Activated B cell treated with CpG ODN at 0.5 μM for 24 hours (primary cell): Measurements from ENCODE around the gene ADIPOQ. TPM values are rescaled to one million over a fixed set of nuclear protein-coding genes. Genes with fewer than 3 reads are reported as not detected.
A peak's percentile ranks its signal among the peaks of the same experiment; 100 is the strongest.
"Not testable (repeated sequence)": the region's sequence is repeated elsewhere in the genome, so short reads cannot be mapped to it uniquely, and the experiment has no call there.

Experiments used
- ATAC-seq: fragments of 200-7000 bp; cut with Tn5 transposase; one replicate; pipeline ENCODE4 v1.10.0; 2021; ENCODE audit warnings: low read depth, mild to moderate bottlenecking, moderate library complexity
- CTCF ChIA-PET: fragments of 350-600 bp; sonication (Branson Sonifier 250); formaldehyde crosslinking; loops from one replicate; lab custom pipeline; 2021; ENCODE audit warnings: antibody characterized with exemption; lab: Charles Lee
- POLR2A ChIA-PET: fragments of 350-600 bp; sonication (Branson Sonifier 250); formaldehyde crosslinking; loops from one replicate; lab custom pipeline; 2021; ENCODE audit warnings: antibody characterized with exemption; lab: Charles Lee
- DNase-seq: peaks from one replicate; pipeline ENCODE4 v3.0.0; 2022
- H3K27ac Mint-ChIP-seq: one replicate; pipeline ENCODE4 v1.8.0; 2020; ENCODE audit warnings: mixed read lengths
- H3K27me3 Mint-ChIP-seq: one replicate; pipeline ENCODE4 v1.8.0; 2021; ENCODE audit warnings: mixed read lengths
- H3K36me3 Mint-ChIP-seq: one replicate; pipeline ENCODE4 v1.8.0; 2021; ENCODE audit warnings: low read depth, mixed read lengths
- H3K4me1 Mint-ChIP-seq: one replicate; pipeline ENCODE4 v1.8.0; 2021; ENCODE audit warnings: mixed read lengths
- H3K4me3 Mint-ChIP-seq: one replicate; pipeline ENCODE4 v1.8.0; 2020; ENCODE audit warnings: mild to moderate bottlenecking, mixed read lengths
- H3K9me3 Mint-ChIP-seq: one replicate; pipeline ENCODE4 v1.8.0; 2020; ENCODE audit warnings: mixed read lengths
- intact Hi-C: fragments of 100-400 bp; cut with micrococcal nuclease; formaldehyde crosslinking; loops from one replicate; pipeline ENCODE4 v1.15.1; 2024
- total RNA-seq: library from RNA; stranded (reverse); gene quantifications from 2 replicates; pipeline ENCODE4 v1.2.3, GENCODE V29; 2022
- TF ChIP-seq, protein P1 (sequence below): fragments of 200-600 bp; IDR thresholded peaks from one replicate; pipeline ENCODE4 v1.8.0; 2022; ENCODE audit warnings: antibody characterized with exemption, mild to moderate bottlenecking

Gene ADIPOQ
- total RNA-seq, 1 donor from 2014 or later, result not detected

DNA sequence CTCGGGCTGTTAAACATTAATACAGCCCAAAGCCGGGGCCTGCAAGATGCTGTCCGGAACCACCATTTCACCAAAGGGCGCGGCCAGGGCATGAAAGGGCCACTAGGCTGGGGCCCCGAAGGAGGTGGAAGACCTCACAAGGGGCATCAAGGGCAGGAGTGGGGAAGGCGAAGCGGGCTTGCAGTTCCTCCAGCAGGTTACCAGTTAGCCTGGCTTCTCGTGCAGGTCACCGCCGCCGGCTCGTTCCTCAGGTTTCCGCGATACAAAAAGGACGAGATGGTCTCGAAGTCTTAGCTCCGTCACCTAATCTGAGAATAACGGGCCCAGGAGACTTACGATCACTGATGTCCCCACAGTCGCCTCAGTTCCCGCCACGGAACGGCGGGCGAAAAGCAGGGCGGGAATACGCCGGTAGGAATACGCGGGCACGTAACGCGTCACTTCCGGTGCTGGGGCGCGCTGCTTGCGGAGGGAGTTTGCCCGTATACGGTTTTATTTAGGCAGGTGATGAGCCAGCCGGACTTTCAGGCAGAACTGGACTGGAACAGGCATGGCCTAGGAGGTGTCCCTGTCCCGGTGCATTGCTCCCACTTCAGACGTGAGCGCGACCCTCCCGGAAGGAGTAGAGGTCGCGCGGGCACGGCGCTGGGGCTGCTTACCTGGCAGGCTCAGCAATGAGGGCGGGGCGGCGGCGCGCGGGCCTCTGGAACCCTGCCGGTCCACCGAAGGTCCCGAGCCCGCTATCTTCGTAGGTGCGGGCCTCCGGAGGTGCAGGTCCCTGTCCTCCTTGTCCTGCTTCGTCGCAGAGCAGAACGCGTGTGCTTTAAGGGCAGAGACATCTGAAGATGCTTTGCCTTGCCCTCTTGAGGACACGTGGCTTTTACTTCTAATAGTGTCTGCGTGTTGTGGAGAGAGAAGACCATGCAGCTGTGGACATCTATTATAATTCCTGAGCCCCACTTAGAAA lies 36.1 kb upstream of the ADIPOQ start, which contains the start of gene RFC4:
Gene RFC4, minus strand, starts transcription at position 394 of the 967 bp plus-strand sequence. CDS start 1,769 bp downstream, outside the sequence.
- DNase-seq, result peak; percentile 78
- POLR2A ChIA-PET, result interaction anchor here (0.7 to 6.3 kb wide), 9 partner anchors 10 to 34 kb away, joined by 3 to 93 read pairs (median 4); partner anchors contain the start of gene EIF4A2
- TF ChIP-seq, protein P1, sequence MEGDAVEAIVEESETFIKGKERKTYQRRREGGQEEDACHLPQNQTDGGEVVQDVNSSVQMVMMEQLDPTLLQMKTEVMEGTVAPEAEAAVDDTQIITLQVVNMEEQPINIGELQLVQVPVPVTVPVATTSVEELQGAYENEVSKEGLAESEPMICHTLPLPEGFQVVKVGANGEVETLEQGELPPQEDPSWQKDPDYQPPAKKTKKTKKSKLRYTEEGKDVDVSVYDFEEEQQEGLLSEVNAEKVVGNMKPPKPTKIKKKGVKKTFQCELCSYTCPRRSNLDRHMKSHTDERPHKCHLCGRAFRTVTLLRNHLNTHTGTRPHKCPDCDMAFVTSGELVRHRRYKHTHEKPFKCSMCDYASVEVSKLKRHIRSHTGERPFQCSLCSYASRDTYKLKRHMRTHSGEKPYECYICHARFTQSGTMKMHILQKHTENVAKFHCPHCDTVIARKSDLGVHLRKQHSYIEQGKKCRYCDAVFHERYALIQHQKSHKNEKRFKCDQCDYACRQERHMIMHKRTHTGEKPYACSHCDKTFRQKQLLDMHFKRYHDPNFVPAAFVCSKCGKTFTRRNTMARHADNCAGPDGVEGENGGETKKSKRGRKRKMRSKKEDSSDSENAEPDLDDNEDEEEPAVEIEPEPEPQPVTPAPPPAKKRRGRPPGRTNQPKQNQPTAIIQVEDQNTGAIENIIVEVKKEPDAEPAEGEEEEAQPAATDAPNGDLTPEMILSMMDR, result no peak
- no peaks in the 10 kb centered on the region for H3K27me3 Mint-ChIP-seq
- no peaks in the 10 kb centered on the region for H3K9me3 Mint-ChIP-seq
- peaks cover 16% of the 10 kb centered on the region for H3K36me3 Mint-ChIP-seq
- CTCF ChIA-PET, result no interaction called here
- peak; percentile 86 for ATAC-seq
- peaks cover 17% of the 10 kb centered on the region for H3K4me1 Mint-ChIP-seq
- intact Hi-C loops, result loop anchor here (1.0 to 10.0 kb wide), 4 partner anchors 21 to 462 kb away; partner anchors contain the start of gene EIF4A2
- H3K4me3 Mint-ChIP-seq, result peak within 1 kb of the TSS; percentile 96
- H3K27ac Mint-ChIP-seq, result peak within 1 kb of the TSS; percentile 91

DNA sequence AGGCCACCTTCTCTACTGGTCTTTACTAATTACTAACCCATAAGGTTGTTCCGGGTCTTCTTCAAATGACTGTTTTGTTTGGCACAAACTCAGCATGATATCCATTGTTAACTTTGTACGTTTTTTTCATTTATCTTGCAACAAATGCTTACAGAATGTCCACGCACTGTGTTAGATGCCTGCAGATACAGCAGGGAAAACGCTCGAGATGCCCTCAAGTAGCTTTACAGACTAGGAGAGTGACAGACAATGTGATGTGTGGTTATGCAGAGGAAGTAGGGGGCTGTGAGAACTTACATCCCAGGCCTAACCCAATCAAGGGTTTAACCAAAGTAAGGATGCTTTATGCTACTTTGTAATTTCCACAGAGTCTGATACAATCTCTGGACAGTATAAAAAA lies 35.3 kb upstream of the ADIPOQ start:
- ATAC-seq, result no peak
- TF ChIP-seq, protein P1, result no peak
- H3K4me3 Mint-ChIP-seq, result peak overlapping the region; percentile 96
- H3K9me3 Mint-ChIP-seq, result no peaks in the 10 kb centered on the region
- peak overlapping the region; percentile 91 for H3K27ac Mint-ChIP-seq
- no peak for DNase-seq
- peaks cover 17% of the 10 kb centered on the region for H3K4me1 Mint-ChIP-seq
- H3K27me3 Mint-ChIP-seq, result no peaks in the 10 kb centered on the region
- ChIA-PET POLR2A (interaction anchor here (0.7 to 6.3 kb wide), 6 partner anchors 15 to 589 kb away, joined by 3 to 93 read pairs (median 4); partner anchors contain the start of gene EIF4A2), CTCF (interaction anchor here (0.8 kb wide), 1 partner anchor 14 kb away, joined by 3 read pairs; no protein-coding TSS in a partner anchor)
- peaks cover 15% of the 10 kb centered on the region for H3K36me3 Mint-ChIP-seq
- intact Hi-C loops, result loop anchor here (10.0 kb wide), 1 partner anchor 462 kb away; no protein-coding TSS in a partner anchor

DNA sequence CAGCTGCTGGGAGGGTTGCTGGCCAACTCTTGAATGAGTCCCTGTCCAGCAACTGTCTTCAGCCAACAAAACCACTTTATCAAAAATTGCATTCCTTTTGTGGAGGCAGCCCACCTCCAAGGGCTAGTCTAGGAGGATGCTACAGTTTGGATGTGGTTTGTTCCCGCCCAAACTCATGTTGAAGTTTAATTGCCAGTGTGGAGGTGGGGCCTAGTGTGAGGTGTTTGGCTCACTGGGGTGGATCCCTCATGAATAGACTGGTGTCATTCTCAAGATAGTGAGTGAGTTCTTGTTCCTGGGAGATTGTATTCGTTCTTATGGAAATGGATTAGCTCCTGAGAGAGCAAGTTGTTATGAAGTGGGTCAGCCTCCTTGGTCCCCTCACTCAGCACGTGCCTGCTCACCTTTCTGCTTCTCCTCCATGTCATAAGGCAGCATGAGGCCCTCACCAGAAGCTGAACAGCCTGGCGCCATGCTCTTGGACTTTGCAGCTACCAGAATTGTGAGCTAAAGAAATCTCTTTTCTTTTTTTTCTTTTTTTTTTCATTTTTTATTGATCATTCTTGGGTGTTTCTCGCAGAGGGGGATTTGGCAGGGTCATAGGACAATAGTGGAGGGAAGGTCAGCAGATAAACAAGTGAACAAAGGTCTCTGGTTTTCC lies 32.0 kb upstream of the ADIPOQ start:
- H3K9me3 Mint-ChIP-seq, result no peaks in the 10 kb centered on the region
- no peak for DNase-seq
- TF ChIP-seq, protein P1, result no peak
- no peaks in the 10 kb centered on the region for H3K27me3 Mint-ChIP-seq
- intact Hi-C loops, result no loop called here
- ChIA-PET CTCF (no interaction called here), POLR2A (interaction anchor here (0.7 to 6.3 kb wide), 2 partner anchors 11 to 26 kb away, joined by 3 to 93 read pairs; partner anchors contain the start of gene EIF4A2)
- no peak overlapping the region for H3K4me3 Mint-ChIP-seq
- H3K36me3 Mint-ChIP-seq, result peaks cover 4% of the 10 kb centered on the region
- ATAC-seq, result no peak
- H3K4me1 Mint-ChIP-seq, result peaks cover 11% of the 10 kb centered on the region
- no peak overlapping the region for H3K27ac Mint-ChIP-seq

DNA sequence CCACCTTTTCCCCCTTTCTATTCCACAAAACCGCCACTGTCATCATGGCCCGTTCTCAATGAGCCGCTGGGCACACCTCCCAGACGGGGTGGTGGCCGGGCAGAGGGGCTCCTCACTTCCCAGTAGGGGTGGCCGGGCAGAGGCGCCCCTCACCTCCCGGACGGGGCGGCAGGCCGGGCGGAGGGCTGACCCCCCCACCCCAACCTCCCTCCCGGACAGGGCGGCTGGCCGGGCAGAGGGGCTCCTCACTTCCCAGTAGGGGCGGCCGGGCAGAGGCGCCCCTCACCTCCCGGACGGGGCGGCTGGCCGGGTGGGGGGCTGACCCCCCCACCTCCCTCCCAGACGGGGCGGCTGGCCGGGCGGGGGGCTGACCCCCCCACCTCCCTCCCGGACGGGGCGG lies 31.2 kb upstream of the ADIPOQ start:
- POLR2A ChIA-PET, H3K27me3 Mint-ChIP-seq, ATAC-seq, DNase-seq, H3K4me1 Mint-ChIP-seq, CTCF ChIA-PET, H3K9me3 Mint-ChIP-seq, intact Hi-C loops, H3K4me3 Mint-ChIP-seq, H3K36me3 Mint-ChIP-seq, H3K27ac Mint-ChIP-seq: not testable (repeated sequence)

DNA sequence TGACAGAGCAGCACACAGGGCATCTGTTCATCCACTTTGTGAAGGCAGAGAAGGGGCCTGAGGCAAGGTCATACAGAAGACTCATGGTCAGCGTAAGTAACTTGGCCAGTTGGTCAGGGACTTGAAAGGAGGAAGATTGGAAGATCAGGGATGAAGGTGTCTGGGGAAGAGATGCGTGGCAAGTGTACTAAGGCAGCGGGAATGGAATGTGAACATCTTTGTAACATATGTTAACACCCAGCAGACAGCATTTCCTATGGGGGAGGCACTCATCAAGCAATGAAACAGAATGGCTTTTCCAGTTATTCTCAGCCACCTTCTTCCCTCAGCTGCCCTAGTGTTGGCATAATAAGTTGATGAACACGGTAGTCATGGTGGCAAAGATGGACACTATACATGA lies 28.4 kb upstream of the ADIPOQ start:
- ChIA-PET POLR2A (interaction anchor here (0.7 kb wide), 2 partner anchors 31 to 197 kb away, joined by 4 to 7 read pairs; no protein-coding TSS in a partner anchor), CTCF (interaction anchor here (0.6 kb wide), 1 partner anchor 128 kb away, joined by 5 read pairs; no protein-coding TSS in a partner anchor)
- H3K4me1 Mint-ChIP-seq, result no peaks in the 10 kb centered on the region
- H3K27me3 Mint-ChIP-seq, result no peaks in the 10 kb centered on the region
- TF ChIP-seq, protein P1, result no peak
- DNase-seq, result no peak
- no peak for ATAC-seq
- H3K9me3 Mint-ChIP-seq, result no peaks in the 10 kb centered on the region
- H3K4me3 Mint-ChIP-seq, result no peak overlapping the region
- H3K36me3 Mint-ChIP-seq, result no peaks in the 10 kb centered on the region
- no peak overlapping the region for H3K27ac Mint-ChIP-seq
- intact Hi-C loops, result no loop called here
